Epithelial cell of prostate (primary cell): ENCODE measurements around the gene C3.
"Not testable (repeated sequence)": the region's sequence is repeated elsewhere in the genome, so short reads cannot be mapped to it uniquely, and the experiment has no call there.

ENCODE experiments used
- DNase-seq: peaks from one replicate; pipeline ENCODE4 v3.0.0-alpha.2; 2011; ENCODE audit warnings: low read depth, low spot score
- H3K27ac ChIP-seq: fragments of 450-650 bp; 2 replicates; pipeline ENCODE4 v1.5.1; 2017; ENCODE audit warnings: mild to moderate bottlenecking

The C3 gene

DNA sequence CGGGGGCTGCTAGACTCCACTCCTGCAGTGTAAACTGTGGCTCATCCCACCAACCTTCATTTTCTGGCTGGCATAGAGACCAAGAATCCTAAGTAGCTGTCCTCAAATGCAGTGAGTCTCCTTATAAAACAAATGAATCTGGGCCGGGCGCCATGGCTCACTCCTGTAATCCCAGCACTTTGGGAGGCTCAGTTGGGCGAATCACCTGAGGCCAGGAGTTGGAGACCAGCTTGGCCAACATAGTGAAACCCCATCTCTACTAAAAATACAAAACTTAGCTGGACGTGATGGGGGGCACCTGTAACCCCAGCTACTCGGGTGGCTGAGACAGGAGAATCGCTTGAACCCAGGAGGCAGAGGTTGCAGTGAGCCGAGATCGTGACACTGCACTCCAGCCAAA lies 80.1 kb downstream of the C3 start:
- not testable (repeated sequence) for H3K27ac ChIP-seq, DNase-seq

DNA sequence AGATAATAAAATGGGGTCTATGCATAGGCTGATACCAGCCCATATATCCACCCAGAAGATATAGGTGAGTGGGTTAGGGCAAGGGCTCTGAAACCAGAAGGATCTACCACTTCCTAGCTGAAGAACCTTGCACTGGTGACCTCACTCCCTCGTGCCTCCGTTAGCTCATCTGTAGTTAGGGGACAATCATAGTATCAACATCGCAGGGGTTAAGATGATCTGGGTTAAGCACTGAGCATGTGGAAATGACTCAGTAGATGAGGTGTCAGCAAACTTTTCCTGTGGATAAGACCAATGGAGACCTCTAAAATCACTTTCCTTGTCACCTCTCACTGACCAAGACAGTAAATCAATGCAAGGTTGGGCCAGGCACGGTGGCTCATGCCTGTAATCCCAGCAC lies 81.0 kb downstream of the C3 start:
- H3K27ac ChIP-seq, result no peak overlapping the region
- DNase-seq, result no peak

DNA sequence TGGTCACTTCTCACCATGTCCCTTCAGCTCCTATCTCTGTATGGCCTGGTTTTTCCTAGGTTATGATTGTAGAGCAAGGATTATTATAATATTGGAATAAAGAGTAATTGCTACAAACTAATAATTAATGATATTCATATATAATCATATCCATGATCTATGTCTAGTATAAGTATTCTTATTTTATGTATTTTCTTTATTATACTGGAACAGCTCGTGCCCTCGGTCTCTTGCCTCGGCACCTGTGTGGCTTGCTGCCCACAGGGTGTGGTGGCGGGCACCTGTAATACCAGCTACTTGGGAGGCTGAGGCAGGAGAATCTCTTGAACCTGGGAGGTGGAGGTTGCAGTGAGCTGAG lies 87.0 kb downstream of the C3 start:
- H3K27ac ChIP-seq, DNase-seq: not testable (repeated sequence)

DNA sequence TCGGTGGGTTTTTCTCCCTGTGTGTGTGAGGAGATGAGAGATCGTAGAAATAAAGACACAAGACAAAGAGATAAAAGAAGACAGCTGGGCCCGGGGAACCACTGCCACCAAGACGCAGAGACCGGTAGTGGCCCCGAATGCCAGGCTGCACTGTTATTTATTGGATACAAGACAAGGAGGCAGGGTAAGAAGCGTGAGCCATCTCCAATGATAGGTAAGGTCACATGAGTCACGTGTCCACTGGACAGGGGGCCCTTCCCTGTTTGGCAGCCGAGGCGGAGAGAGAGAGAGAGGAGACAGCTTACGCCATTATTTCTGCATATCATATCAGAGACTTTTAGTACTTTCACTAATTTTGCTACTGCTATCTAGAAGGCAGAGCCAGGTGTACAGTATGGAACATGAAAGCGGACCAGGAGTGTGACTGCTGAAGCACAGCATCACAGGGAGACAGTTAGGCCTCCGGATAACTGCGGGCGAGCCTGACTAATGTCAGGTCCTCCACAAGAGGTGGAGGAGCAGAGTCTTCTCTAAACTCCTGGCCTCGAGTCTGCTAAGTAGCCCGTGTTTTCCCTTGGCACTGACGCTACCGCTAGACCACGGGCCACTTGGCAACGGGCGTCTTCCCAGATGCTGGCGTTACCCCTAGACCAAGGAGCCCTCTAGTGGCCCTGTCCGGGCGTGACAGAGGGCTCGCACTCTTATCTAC lies 87.5 kb downstream of the C3 start:
- H3K27ac ChIP-seq, DNase-seq: not testable (repeated sequence)

DNA sequence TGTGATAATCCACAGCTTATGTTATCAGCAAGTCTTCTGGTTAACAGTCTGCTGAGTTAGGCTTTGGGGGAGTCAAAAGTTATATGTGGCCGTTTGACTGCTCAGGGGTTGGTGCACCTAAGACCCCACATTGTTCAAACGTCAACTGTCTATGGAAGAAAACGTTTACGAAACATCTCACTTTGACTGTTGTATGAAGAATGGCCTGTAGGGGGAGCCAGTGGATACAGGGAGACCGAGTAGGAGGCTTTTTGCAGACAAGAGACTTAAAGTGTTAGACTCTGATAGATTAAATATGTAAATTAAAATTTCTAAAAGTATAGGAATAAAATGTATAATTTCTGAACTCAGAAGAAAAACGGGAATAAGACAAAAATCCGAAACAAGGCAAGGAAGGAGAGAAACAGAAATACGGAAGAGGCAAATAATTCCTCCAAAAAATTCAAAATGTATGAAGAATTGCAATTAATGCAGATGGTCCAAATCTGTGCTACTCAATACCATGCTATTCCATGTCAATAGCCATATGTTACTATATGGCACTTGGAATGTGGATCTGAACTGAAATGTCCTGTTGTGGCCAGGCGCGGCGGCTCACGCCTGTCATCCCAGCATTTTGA lies 88.3 kb downstream of the C3 start:
- DNase-seq, result no peak
- H3K27ac ChIP-seq, result no peak overlapping the region
